GM12875 (cell line): ENCODE data around the gene METTL16.
A peak's percentile ranks its signal among the peaks of the same experiment; 100 is the strongest.
"Not testable (repeated sequence)": the region's sequence is repeated elsewhere in the genome, so short reads cannot be mapped to it uniquely, and the experiment has no call there.

Experiments used
- H3K4me3 ChIP-seq: one replicate; pipeline ENCODE4 v1.5.1; 2011; ENCODE audit warnings: low read depth, low read length, control low read depth
- TF ChIP-seq, protein P1 (sequence below): IDR thresholded peaks from 2 replicates; pipeline ENCODE4 v1.5.1; 2011; ENCODE audit warnings: low read depth, mild to moderate bottlenecking, control low read depth, inconsistent platforms, low read length, moderate library complexity, borderline replicate concordance; ENCODE audit not compliant: insufficient read depth

Gene METTL16

GRCh38 chr17:2517539-2517938 is 5.9 kb upstream of the METTL16 start:
- TF ChIP-seq, protein P1, sequence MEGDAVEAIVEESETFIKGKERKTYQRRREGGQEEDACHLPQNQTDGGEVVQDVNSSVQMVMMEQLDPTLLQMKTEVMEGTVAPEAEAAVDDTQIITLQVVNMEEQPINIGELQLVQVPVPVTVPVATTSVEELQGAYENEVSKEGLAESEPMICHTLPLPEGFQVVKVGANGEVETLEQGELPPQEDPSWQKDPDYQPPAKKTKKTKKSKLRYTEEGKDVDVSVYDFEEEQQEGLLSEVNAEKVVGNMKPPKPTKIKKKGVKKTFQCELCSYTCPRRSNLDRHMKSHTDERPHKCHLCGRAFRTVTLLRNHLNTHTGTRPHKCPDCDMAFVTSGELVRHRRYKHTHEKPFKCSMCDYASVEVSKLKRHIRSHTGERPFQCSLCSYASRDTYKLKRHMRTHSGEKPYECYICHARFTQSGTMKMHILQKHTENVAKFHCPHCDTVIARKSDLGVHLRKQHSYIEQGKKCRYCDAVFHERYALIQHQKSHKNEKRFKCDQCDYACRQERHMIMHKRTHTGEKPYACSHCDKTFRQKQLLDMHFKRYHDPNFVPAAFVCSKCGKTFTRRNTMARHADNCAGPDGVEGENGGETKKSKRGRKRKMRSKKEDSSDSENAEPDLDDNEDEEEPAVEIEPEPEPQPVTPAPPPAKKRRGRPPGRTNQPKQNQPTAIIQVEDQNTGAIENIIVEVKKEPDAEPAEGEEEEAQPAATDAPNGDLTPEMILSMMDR, result no peak
- H3K4me3 ChIP-seq, result no peak overlapping the region

- H3K4me3 ChIP-seq, result peak overlapping the region; percentile 46
- TF ChIP-seq, protein P1, result no peak
These were observed 588 bp downstream of the METTL16 start for GRCh38 chr17:2511138-2511461.

DNA sequence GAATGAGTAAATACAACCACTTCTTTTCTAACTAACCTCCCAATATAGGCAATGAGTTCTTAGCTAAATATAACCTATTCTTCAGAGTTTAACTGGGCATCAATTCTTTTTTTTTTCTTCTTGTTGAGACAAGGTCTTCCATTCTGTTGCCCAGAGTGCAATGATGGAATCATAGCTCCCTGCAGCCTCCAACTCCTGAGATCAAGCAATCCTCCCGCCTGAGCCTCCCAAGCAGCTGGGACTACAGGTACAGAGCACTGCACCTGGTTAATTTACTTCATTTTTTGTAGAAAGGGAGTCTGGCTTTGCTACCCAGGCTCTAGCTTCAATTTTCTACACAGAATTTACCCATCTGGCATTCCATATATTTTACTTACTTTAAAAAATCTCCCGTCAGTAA is 1.1 kb downstream of the METTL16 start:
- TF ChIP-seq, protein P1, result no peak
- H3K4me3 ChIP-seq, result peak overlapping the region; percentile 46

GRCh38 chr17:2508035-2508434 is 3.7 kb downstream of the METTL16 start:
- no peak overlapping the region for H3K4me3 ChIP-seq
- TF ChIP-seq, protein P1, result no peak

GRCh38 chr17:2507015-2507414 is 4.7 kb downstream of the METTL16 start:
- not testable (repeated sequence) for H3K4me3 ChIP-seq

- no peak overlapping the region for H3K4me3 ChIP-seq
- TF ChIP-seq, protein P1, result no peak
These were observed 8.1 kb downstream of the METTL16 start for GRCh38 chr17:2503627-2504026.

- TF ChIP-seq, protein P1, result no peak
- H3K4me3 ChIP-seq, result no peak overlapping the region
These were observed 8.7 kb downstream of the METTL16 start for GRCh38 chr17:2502871-2503580.
